HEK293T (cell line): Measurements from ENCODE around the gene CHST11.

ENCODE experiments used
- CTCF ChIA-PET: fragments of 350-600 bp; formaldehyde crosslinking; extraction: SDS; loops from one replicate; lab custom pipeline; 2021; ENCODE audit warnings: antibody characterized with exemption, inconsistent platforms; lab: Yijun Ruan, JAX
- POLR2A ChIA-PET: fragments of 350-600 bp; formaldehyde crosslinking; extraction: SDS; loops from one replicate; lab custom pipeline; 2020; ENCODE audit warnings: antibody characterized with exemption, inconsistent platforms; lab: Yijun Ruan, JAX
- DNase-seq: peaks from one replicate; pipeline ENCODE4 v3.0.0; 2012; ENCODE audit warnings: mixed read lengths; ENCODE audit errors: extremely low spot score
- ARNT ChIP-seq: fragments of 450-650 bp; IDR thresholded peaks from 2 replicates; pipeline ENCODE4 v1.6.1; 2017; ENCODE audit warnings: mild to moderate bottlenecking
- BHLHE40 ChIP-seq: fragments of 450-650 bp; IDR thresholded peaks from 2 replicates; pipeline ENCODE4 v1.6.1; 2016; ENCODE audit warnings: mild to moderate bottlenecking, moderate library complexity, borderline replicate concordance
- CTBP1 ChIP-seq: fragments of 450-650 bp; IDR thresholded peaks from 2 replicates; pipeline ENCODE4 v1.6.1; 2016; ENCODE audit warnings: borderline replicate concordance
- ELF4 ChIP-seq: fragments of 450-650 bp; IDR thresholded peaks from 2 replicates; pipeline ENCODE4 v1.6.1; 2017; ENCODE audit warnings: antibody characterized with exemption
- FOXA1 ChIP-seq: fragments of 450-650 bp; IDR thresholded peaks from 2 replicates; pipeline ENCODE4 v1.6.1; 2016; ENCODE audit warnings: mild to moderate bottlenecking
- FOXK2 ChIP-seq: fragments of 450-650 bp; IDR thresholded peaks from 2 replicates; pipeline ENCODE4 v1.6.1; 2016; ENCODE audit warnings: mild to moderate bottlenecking
- FOXM1 ChIP-seq: fragments of 450-650 bp; IDR thresholded peaks from 2 replicates; pipeline ENCODE4 v1.6.1; 2017; ENCODE audit warnings: mild to moderate bottlenecking, borderline replicate concordance
- HDGF ChIP-seq: fragments of 450-650 bp; IDR thresholded peaks from 2 replicates; pipeline ENCODE4 v1.6.1; 2017; ENCODE audit warnings: antibody characterized with exemption, borderline replicate concordance
- L3MBTL2 ChIP-seq: fragments of 450-650 bp; conservative IDR thresholded peaks from 2 replicates; pipeline ENCODE4 v1.6.1; 2016; ENCODE audit warnings: mild to moderate bottlenecking
- LEF1 ChIP-seq: fragments of 450-650 bp; IDR thresholded peaks from 2 replicates; pipeline ENCODE4 v1.6.1; 2017; ENCODE audit warnings: mild to moderate bottlenecking, borderline replicate concordance
- NFRKB ChIP-seq: fragments of 450-650 bp; IDR thresholded peaks from 2 replicates; pipeline ENCODE4 v1.6.1; 2016; ENCODE audit warnings: mild to moderate bottlenecking, moderate library complexity
- SP1 ChIP-seq: fragments of 450-650 bp; IDR thresholded peaks from 2 replicates; pipeline ENCODE4 v1.6.1; 2017
- SUZ12 ChIP-seq: fragments of 450-650 bp; IDR thresholded peaks from 2 replicates; pipeline ENCODE4 v1.6.1; 2016; ENCODE audit warnings: mild to moderate bottlenecking
- TARDBP ChIP-seq: fragments of 450-650 bp; IDR thresholded peaks from 2 replicates; pipeline ENCODE4 v1.6.1; 2016
- ZNF384 ChIP-seq: fragments of 450-650 bp; IDR thresholded peaks from 2 replicates; pipeline ENCODE4 v1.6.1; 2016
- TF ChIP-seq, protein P1 (sequence below): fragments of 450-650 bp; IDR thresholded peaks from 2 replicates; pipeline ENCODE4 v1.6.1; 2016

CHST11 gene

DNA sequence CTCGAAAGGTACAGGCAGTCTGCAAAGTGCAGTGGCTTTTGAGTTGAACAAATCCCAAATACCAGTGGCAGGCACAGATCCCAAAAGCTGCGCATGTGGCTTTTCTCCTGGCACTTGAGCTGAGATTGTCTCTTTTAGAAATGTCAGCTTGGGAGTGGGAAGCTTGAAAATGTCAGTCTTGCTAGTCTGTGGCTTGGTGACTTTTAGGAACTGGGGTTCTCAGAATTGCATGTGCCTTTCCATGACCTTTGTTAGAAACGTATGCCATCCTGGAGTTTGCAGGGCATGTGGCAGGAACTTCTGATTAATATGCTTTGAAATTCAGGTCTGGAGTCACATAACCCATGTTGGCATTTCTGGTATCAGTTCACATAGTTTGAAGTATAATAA lies 182.1 kb downstream of the CHST11 start:
- ChIA-PET CTCF (no interaction called here), POLR2A (no interaction called here)
- DNase-seq, result no peak
- no peak for TF ChIP-seq TARDBP
- TF ChIP-seq, protein P1, sequence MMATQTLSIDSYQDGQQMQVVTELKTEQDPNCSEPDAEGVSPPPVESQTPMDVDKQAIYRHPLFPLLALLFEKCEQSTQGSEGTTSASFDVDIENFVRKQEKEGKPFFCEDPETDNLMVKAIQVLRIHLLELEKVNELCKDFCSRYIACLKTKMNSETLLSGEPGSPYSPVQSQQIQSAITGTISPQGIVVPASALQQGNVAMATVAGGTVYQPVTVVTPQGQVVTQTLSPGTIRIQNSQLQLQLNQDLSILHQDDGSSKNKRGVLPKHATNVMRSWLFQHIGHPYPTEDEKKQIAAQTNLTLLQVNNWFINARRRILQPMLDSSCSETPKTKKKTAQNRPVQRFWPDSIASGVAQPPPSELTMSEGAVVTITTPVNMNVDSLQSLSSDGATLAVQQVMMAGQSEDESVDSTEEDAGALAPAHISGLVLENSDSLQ, result no peak
- TF ChIP-seq CTBP1, result no peak
- no peak for TF ChIP-seq LEF1
- no peak for TF ChIP-seq SP1
- TF ChIP-seq ZNF384, result no peak
- no peak for TF ChIP-seq FOXA1
- TF ChIP-seq FOXM1, result no peak
- TF ChIP-seq ELF4, result no peak
- TF ChIP-seq FOXK2, result no peak
- no peak for TF ChIP-seq L3MBTL2
- no peak for TF ChIP-seq SUZ12
- no peak for TF ChIP-seq HDGF
- no peak for TF ChIP-seq ARNT
- TF ChIP-seq NFRKB, result no peak
- TF ChIP-seq BHLHE40, result no peak

DNA sequence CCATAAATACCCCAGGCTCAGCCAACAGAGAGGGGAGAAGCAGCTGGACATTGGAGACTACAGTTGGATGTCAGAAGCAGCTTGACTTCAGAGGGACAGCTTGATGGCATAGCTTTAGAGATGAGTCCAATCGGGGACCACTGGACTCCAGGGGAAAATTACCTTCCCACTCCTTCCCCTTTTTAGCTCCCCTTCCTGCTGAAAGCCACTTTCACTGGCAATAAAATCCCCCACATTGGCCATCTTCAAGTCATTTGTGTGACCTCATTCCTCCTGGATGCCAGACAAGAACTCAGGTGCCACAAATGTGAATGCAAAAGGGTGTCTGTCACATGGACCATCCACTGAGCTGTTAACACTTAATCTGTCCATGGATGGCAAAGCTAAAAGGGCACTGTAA lies 184.2 kb downstream of the CHST11 start:
- ChIA-PET CTCF (no interaction called here), POLR2A (no interaction called here)
- TF ChIP-seq ZNF384, result no peak
- no peak for TF ChIP-seq NFRKB
- TF ChIP-seq FOXA1, result no peak
- TF ChIP-seq, protein P1, result no peak
- TF ChIP-seq CTBP1, result no peak
- TF ChIP-seq LEF1, result no peak
- TF ChIP-seq TARDBP, result no peak
- TF ChIP-seq ARNT, result no peak
- TF ChIP-seq L3MBTL2, result no peak
- no peak for TF ChIP-seq SUZ12
- TF ChIP-seq BHLHE40, result no peak
- TF ChIP-seq ELF4, result no peak
- TF ChIP-seq FOXK2, result no peak
- DNase-seq, result no peak

DNA sequence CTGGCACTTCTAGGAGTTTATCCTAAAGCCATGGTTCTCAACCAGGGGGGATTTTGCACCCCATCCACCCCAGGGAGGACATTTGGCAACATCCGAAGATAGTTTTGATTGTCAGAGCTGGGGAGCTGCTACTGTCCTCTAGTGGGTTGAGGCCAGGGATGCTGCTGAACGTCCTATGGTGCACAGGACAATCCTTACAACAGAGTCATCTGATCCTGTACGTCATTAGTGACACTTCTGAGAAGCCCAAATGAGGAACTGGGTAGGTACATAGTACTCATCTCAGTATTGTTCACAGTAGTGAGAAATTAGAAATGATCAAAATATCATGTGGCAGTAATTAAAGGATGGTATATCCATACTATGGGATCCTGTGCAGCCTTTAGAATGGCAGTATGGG lies 185.1 kb downstream of the CHST11 start:
- TF ChIP-seq LEF1 (no peak), FOXM1 (no peak), ELF4 (no peak), FOXK2 (no peak), ZNF384 (no peak), BHLHE40 (no peak), TARDBP (no peak), SUZ12 (no peak), NFRKB (no peak), CTBP1 (no peak), SP1 (no peak), FOXA1 (no peak), L3MBTL2 (no peak), HDGF (no peak)
- TF ChIP-seq, protein P1, result no peak
- CTCF ChIA-PET, result no interaction called here
- no peak for DNase-seq
- POLR2A ChIA-PET, result no interaction called here

DNA sequence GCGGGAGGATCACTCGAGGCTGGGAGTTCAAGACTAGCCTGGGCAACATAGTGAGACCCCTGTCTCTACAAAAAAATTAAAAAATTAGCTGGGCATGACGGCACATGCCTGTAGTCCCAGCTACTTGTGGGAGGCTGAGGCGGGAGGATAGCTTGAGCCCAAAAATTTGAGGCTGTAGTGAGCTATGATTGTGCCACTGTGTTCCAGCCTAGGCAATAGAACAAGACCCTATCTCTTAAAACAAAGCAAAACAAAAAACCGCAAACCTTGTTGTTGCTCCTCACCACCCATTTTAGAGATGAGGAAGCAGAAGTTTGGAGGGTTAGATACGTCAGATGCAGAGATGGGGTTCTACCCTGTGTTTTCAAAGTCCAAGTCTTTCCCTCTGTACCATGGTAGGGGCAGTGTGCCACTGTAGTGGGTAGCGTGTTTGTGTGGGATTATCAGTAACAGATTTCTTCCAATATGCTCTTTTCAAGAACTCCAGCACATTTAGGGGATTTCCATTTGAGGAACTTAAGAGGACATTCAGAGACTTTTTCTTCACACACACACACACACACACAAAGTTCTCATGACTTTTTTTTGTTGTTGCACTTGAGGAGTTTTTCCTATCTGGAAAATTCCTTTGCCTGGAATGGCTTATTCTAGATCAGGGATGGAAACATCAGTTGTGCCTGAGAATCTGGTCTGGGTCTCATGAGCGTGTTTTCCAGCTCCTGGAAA lies 186.5 kb downstream of the CHST11 start:
- CTCF ChIA-PET, result interaction anchor here (0.7 kb wide), 1 partner anchor 213 kb away, joined by 3 read pairs; no protein-coding TSS in a partner anchor
- POLR2A ChIA-PET, result no interaction called here
- DNase-seq, result no peak
- no peak for TF ChIP-seq FOXM1
- no peak for TF ChIP-seq CTBP1

DNA sequence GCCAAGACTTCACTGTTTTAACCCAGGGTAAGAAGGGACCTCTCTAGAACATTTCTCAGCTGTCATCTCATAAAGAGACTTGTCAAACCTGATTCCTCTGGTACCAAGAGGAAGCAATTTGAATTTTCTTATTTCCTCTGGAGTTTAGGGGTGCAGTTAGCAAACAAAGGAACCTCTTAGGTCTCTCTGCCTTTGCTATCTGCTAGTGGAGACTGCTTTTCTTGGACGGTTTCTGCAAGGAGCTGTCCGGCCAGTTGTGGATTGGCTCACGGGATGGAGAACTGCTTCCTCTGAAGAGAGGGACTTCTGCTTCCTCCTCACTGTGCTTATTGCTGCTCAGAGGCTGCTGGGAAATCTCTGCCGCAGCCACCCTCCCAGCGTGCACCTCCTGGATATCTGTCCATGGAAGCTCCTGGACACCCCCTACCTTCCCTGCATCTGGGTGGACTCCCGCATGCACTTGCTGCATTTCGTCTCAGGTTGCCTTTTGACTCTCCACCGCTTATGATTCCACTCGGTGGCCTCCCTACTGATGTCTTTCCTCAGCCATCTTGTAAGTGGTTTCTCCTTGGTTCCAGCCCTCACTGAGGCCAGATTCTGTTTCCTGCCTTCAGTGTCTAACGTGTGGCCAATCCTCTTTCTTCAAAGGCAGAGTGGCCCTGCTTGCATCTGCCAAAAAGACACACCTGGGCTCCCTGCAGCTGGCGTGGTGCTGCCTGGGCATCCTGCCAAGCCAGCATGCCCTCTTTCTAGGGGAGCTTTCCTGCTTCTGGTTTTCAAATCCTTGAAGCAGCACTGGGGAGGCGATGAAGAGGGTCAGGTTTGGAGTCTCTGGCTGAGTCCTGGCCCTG lies 187.3 kb downstream of the CHST11 start:
- DNase-seq, result no peak
- ChIA-PET CTCF (interaction anchor here (0.7 kb wide), 1 partner anchor 212 kb away, joined by 3 read pairs; no protein-coding TSS in a partner anchor), POLR2A (no interaction called here)
- TF ChIP-seq SUZ12 (no peak), HDGF (no peak), FOXK2 (no peak), L3MBTL2 (no peak)
- TF ChIP-seq, protein P1, result no peak
